HG03060 (cell line): ENCODE measurements around the gene EVX2.

Experiments used
- ATAC-seq: cut with Tn5 transposase; IDR thresholded peaks from one replicate; pipeline ENCODE4 v1.9.1; 2021; ENCODE audit warnings: low read depth, moderate number of reproducible peaks; ENCODE audit not compliant: unreplicated experiment

EVX2 gene

GRCh38 chr2:176122683-176123410 is 39.1 kb upstream of the EVX2 start, which contains the start of gene HOXD9:
HOXD9 (plus strand) TSS chr2:176122719; CDS start chr2:176122769, 50 bp downstream.
- no peak for ATAC-seq

- ATAC-seq = no peak
Measured at GRCh38 chr2:176122052-176122682, 38.4 kb upstream of the EVX2 start.

- ATAC-seq = no peak
Measured at GRCh38 chr2:176121190-176122051, 37.7 kb upstream of the EVX2 start.

- no peak for ATAC-seq
Measured at GRCh38 chr2:176120364-176121189, 36.8 kb upstream of the EVX2 start.

- ATAC-seq = no peak
Measured at GRCh38 chr2:176118601-176119339, 35.0 kb upstream of the EVX2 start.

- ATAC-seq = no peak
Measured at GRCh38 chr2:176117823-176118371, 34.1 kb upstream of the EVX2 start.

GRCh38 chr2:176117162-176117822 is 33.5 kb upstream of the EVX2 start:
- no peak for ATAC-seq

- no peak for ATAC-seq
Measured at GRCh38 chr2:176115883-176116813, 32.4 kb upstream of the EVX2 start, which contains the start of gene HOXD10. HOXD10 (plus strand) TSS chr2:176116778; CDS start chr2:176116834, 56 bp downstream.

- ATAC-seq = no peak
Measured at GRCh38 chr2:176114930-176115625, 31.3 kb upstream of the EVX2 start.

- no peak for ATAC-seq
Measured at GRCh38 chr2:176114120-176114929, 30.6 kb upstream of the EVX2 start.

- ATAC-seq = no peak
Measured at GRCh38 chr2:176112375-176113302, 28.9 kb upstream of the EVX2 start.

GRCh38 chr2:176111846-176112374 is 28.1 kb upstream of the EVX2 start:
- no peak for ATAC-seq

- no peak for ATAC-seq
Measured at GRCh38 chr2:176111309-176111663, 27.5 kb upstream of the EVX2 start.

- no peak for ATAC-seq
Measured at GRCh38 chr2:176110415-176111308, 26.9 kb upstream of the EVX2 start.
